HG02981 (cell line): ENCODE data around the gene DOK4.

Source experiments
- ATAC-seq: cut with Tn5 transposase; IDR thresholded peaks from one replicate; pipeline ENCODE4 v1.9.1; 2021; ENCODE audit warnings: mild to moderate bottlenecking, moderate library complexity; ENCODE audit not compliant: unreplicated experiment

Gene DOK4

GRCh38 chr16:57478396-57479204 is 7.7 kb downstream of the DOK4 start:
- ATAC-seq: no peak

DNA sequence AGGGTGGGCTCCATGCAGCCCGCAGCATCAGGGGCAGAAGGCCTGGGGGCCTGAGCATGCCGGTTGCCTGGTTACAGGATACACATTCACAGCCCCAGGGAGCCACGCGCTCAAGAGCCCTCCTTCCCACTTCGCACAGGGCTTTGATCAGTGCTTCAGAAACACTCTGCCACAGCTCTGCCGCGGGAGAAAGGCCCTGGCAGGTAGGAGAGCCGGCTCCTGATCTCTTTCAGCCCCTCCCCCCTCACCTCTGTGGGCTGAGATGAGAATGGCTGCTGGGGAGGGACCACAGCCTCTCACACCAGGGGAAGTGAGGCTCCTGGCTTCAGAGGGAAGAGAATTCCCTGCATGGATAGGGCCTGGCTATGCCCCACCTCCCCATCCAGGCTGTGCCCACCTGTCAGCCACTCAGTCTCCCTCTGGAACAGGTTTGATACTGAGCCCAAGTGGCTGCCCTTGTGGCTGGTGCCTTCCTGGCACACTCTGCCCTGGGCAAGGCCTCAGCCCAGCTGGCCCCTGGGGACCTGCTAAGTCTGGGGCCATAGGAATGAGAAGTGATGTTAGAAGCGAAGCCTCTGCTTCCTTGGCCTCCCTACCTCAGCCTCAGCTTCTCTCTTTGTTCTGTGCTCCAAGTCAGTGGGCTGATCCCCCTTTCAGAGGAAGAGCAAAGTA is 8.6 kb downstream of the DOK4 start:
- ATAC-seq: no peak

DNA sequence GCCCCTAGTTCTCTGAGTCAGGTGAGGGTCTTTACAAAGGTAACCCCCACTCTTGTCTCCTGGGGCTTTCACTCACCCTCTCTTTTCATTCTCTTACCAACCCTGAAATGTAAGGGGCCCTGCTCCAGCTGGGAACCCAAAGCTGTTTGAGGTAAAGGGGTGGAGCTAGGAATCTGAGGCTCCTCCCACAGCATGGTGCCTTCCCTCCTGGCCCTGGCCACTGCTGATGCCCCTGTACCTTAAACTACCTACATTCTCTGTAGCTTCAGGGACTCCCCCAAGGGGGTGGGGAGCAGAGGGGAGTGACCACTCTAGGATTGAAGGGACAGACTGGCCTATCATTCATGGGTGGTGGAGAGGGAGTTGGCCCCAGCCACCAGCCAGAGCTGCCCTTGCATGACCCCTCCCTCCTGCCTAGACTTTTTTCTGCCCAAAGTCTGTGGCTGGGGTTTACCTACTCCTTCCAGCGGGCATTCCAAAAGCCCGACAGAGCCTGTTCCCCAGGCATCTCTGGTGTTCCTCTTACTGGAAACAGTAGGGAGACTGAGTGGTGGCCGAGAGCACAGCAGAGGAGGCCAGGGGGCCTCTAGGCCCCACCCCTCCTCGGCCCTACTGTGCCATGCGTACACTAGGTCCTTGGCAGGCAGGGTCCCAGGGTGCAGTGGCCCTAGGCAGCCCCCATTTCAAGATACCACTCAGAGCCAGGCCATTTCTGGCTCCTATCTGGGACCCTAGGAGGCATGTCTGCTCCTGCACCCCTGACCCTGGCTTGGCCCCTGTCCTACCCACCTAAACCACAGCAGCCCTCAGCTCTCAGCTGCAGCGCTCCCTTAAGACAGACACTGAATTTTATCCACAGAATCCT is 9.5 kb downstream of the DOK4 start:
- ATAC-seq: no peak

DNA sequence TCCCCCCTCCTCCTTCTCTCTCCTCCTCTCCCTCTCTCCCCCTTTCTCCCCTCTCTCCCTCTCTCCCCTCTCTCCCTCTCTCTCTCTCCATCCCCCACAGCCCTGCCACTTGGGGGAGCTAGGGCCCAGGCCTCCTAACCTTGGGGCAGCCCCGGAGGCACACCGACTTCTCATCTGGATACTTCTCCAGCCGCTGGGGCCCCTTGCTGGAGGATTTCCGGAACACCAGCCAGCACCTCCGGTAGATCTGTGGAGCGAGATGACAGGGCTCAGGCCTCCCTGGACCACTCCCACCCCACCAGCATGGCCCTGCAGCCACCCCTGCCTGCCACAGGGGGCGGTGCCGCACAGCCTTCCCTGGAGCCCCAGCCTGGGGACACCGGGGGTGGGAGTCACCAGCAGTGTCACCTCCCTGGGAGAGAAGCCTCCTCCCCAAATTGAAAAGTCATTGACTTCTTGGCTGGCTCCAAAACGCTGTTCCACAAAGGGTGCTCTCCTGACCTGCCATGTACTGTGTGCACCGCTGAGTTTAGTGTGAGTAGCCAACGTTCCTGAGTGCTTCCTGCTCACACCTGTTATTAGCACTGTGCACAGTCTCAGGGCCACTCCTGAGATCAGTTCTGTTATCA is 10.5 kb downstream of the DOK4 start:
- ATAC-seq: peak; percentile 97

- no peak for ATAC-seq
These were observed 11.3 kb downstream of the DOK4 start for GRCh38 chr16:57474671-57475661.

GRCh38 chr16:57473906-57474305 is 12.4 kb downstream of the DOK4 start:
- ATAC-seq: no peak

- no peak for ATAC-seq
These were observed 13.0 kb downstream of the DOK4 start for GRCh38 chr16:57473176-57473840.

DNA sequence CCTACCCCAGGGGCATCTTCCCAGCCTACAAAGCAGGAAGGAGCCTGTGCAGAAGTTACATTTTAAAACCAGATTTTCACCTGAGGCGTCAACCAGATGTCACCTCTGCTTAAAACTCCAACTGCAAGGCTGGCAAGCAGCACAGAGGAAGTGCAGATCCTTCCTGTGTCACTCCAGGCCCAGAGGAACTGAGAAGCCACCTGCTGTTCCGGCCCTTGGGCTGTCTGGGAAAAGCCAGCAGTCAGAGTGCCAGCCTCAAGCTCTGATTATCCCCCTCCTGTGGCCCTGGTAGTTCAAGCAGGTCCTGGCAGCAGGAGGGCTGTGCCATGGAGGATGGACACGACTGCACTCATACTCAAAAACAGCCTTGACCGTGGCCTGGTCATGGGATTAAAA is 13.6 kb downstream of the DOK4 start:
- ATAC-seq: no peak

DNA sequence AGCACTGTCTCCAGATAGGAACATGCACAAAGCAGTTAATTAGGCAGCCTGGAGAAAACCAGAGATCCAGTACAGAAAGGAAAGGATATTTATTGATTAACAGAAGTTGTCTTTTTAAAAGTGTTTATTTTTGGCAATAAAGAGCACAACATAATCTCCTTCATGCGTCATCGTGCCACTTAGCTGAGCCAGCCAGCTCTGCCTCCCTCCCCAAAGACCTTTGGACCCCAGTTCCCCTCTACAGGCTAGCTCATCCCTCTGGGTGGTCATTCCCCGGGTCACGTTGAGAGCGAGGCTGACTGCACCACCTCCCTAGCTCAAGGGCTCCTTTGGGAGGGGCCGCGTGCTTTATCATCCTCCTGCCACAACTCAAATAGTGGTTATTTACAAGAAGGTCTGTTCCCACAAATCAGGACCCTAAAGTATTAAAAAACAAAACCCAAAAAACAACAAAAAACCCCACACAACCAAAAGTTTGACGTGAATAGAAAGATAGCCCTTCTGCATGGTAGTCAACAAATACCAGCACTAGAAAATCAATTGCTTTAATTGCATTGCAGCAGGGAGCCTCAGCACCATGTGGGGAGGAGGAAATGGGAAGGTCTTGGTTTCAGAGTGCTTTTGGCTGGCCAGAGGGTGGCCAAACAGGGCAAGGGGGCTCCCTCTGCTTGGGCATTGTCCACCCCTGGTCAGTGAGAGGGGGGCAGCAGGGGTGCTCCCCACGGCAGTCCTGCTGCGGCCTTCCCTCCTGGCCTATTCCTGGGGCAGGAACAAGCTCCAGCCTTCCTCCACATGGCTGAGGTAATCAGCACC is 14.2 kb downstream of the DOK4 start:
- ATAC-seq: no peak

DNA sequence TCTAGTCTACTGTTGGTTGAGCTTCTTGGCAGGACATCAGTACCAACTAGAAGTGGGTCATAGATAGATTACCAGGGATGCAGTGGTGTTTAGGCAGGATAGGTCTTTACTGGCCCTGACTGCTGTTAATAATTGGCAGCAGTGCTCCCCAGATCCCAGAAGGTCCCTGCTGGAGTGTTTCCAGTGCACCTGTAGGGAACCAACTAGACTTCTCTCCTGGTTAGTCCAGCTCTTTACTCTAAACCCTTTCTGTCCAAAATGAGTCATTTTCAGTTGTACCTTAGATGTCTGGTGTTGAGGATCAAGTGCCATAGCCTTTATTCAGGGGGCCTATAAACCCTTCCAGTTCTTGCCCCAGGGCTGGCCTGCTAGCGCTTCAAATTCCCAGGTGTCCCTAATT is 15.1 kb downstream of the DOK4 start:
- ATAC-seq: no peak

GRCh38 chr16:57470711-57471110 is 15.6 kb downstream of the DOK4 start:
- ATAC-seq: no peak

GRCh38 chr16:57469917-57470470 is 16.3 kb downstream of the DOK4 start:
- no peak for ATAC-seq

- ATAC-seq: no peak
These were observed 17.2 kb downstream of the DOK4 start for GRCh38 chr16:57469046-57469445.

DNA sequence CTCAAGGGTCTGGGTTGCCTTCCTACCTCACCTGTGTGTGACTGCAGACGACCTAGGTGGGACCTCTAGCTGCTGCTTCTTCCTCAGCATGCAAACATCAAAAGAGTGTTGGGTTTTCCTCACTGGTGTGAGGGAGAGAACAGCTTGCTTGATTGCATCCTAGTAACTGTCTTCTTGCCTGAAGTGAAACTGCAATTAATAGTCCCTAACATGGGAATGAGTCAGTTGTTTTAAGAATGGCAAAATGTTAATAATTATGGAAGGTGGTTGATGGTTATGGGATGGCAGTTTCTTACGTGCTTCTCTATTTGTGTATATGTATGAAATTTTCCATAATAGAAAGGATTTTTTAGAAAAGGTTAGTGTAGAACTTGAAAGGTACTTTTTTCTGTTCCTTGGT is 17.9 kb downstream of the DOK4 start:
- no peak for ATAC-seq

DNA sequence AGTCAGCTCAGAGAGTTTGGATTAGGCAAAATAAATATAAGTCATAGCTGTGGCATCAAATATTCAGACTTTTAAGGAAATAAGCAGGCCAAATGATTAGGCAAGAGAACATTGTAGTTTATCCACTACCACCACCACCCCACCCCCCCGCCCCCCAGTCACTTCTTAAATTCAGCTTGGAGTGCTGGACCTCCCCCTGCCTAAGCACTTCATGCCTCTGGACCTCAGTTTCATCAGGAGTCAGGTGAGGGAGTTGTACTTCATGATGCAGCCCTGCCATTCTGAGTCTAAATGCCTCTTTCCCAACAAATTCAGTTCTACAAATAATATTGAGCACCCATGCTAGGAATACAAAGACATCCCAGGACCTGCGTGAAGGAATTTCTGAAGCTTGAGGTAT is 21.8 kb downstream of the DOK4 start:
- no peak for ATAC-seq

GRCh38 chr16:57462978-57463362 is 23.3 kb downstream of the DOK4 start:
- peak; percentile 4 for ATAC-seq

- peak; percentile 92 for ATAC-seq
These were observed 23.9 kb downstream of the DOK4 start, which contains the start of gene POLR2C for GRCh38 chr16:57462209-57462977. POLR2C (plus strand) TSS chr16:57462679; CDS start chr16:57462725, 46 bp downstream.
